MG63 (cell line): Measurements from ENCODE around the gene SLX9. TPM values are rescaled to one million over a fixed set of nuclear protein-coding genes. Genes with fewer than 3 reads are reported as not detected.
A peak's percentile ranks its signal among the peaks of the same experiment; 100 is the strongest.

Source experiments
- DNase-seq: peaks from one replicate; pipeline ENCODE4 v3.0.0-alpha.2; 2020
- H3K27me3 ChIP-seq: fragments of 250-450 bp; sonication (Bioruptor Pico); 2 replicates; pipeline ENCODE4 v1.5.1; 2020; ENCODE audit warnings: mild to moderate bottlenecking, moderate library complexity
- H3K36me3 ChIP-seq: fragments of 250-450 bp; sonication (Bioruptor Pico); 2 replicates; pipeline ENCODE4 v1.5.1; 2020; ENCODE audit warnings: mild to moderate bottlenecking, moderate library complexity
- H3K4me3 ChIP-seq: fragments of 250-450 bp; sonication (Bioruptor Pico); 2 replicates; pipeline ENCODE4 v1.5.1; 2020; ENCODE audit warnings: mild to moderate bottlenecking, moderate library complexity
- H3K9me3 ChIP-seq: fragments of 250-450 bp; sonication (Bioruptor Pico); 2 replicates; pipeline ENCODE4 v1.5.1; 2020; ENCODE audit warnings: mild to moderate bottlenecking, moderate library complexity
- total RNA-seq: library from RNA; depleted of rRNA; stranded (reverse); fragments of >200 nt; shearing (Covaris generic); gene quantifications from 2 replicates; pipeline ENCODE4 v1.2.3, GENCODE V29; 2014; ENCODE audit warnings: low replicate concordance

SLX9 gene
- total RNA-seq, 1 experiment from 2014 or later, result 55.6 TPM

- H3K27me3 ChIP-seq, result no peaks in the 10 kb centered on the region
- H3K9me3 ChIP-seq, result no peaks in the 10 kb centered on the region
- H3K4me3 ChIP-seq, result no peak overlapping the region
- H3K36me3 ChIP-seq, result no peaks in the 10 kb centered on the region
- DNase-seq, result no peak
Measured at GRCh38 chr21:44993321-44994046, 53.7 kb downstream of the SLX9 start.

- no peaks in the 10 kb centered on the region for H3K36me3 ChIP-seq
- H3K4me3 ChIP-seq, result no peak overlapping the region
- H3K9me3 ChIP-seq, result no peaks in the 10 kb centered on the region
- DNase-seq, result no peak
- no peaks in the 10 kb centered on the region for H3K27me3 ChIP-seq
Measured at GRCh38 chr21:44994047-44994694, 54.3 kb downstream of the SLX9 start.

- Histone ChIP-seq H3K9me3 (no peaks in the 10 kb centered on the region), H3K4me3 (no peak overlapping the region), H3K36me3 (no peaks in the 10 kb centered on the region), H3K27me3 (no peaks in the 10 kb centered on the region)
- DNase-seq, result no peak
Measured at GRCh38 chr21:44994695-44995342, 55.0 kb downstream of the SLX9 start.

- no peaks in the 10 kb centered on the region for H3K9me3 ChIP-seq
- H3K27me3 ChIP-seq, result no peaks in the 10 kb centered on the region
- DNase-seq, result no peak
- no peaks in the 10 kb centered on the region for H3K36me3 ChIP-seq
- no peak overlapping the region for H3K4me3 ChIP-seq
Measured at GRCh38 chr21:44995343-44995941, 55.6 kb downstream of the SLX9 start.

- Histone ChIP-seq H3K27me3 (no peaks in the 10 kb centered on the region), H3K9me3 (no peaks in the 10 kb centered on the region), H3K4me3 (no peak overlapping the region), H3K36me3 (no peaks in the 10 kb centered on the region)
- DNase-seq, result no peak
Measured at GRCh38 chr21:44996096-44996495, 56.3 kb downstream of the SLX9 start.

GRCh38 chr21:44996501-44996921 is 56.7 kb downstream of the SLX9 start:
- Histone ChIP-seq H3K36me3 (no peaks in the 10 kb centered on the region), H3K27me3 (no peaks in the 10 kb centered on the region)

GRCh38 chr21:44996983-44997936 is 57.4 kb downstream of the SLX9 start:
- H3K9me3 ChIP-seq, result no peaks in the 10 kb centered on the region
- DNase-seq, result no peak
- no peaks in the 10 kb centered on the region for H3K36me3 ChIP-seq
- H3K4me3 ChIP-seq, result no peak overlapping the region
- no peaks in the 10 kb centered on the region for H3K27me3 ChIP-seq

More at GRCh38 chr21:44996501-44996921, 56.7 kb downstream of the SLX9 start:
- Histone ChIP-seq H3K9me3 (no peaks in the 10 kb centered on the region), H3K4me3 (no peak overlapping the region)
- DNase-seq, result no peak

- no peak overlapping the region for H3K4me3 ChIP-seq
- no peaks in the 10 kb centered on the region for H3K9me3 ChIP-seq
- H3K36me3 ChIP-seq, result no peaks in the 10 kb centered on the region
- no peaks in the 10 kb centered on the region for H3K27me3 ChIP-seq
- DNase-seq, result no peak
Measured at GRCh38 chr21:44998086-44998620, 58.3 kb downstream of the SLX9 start.

- H3K4me3 ChIP-seq, result no peak overlapping the region
- no peaks in the 10 kb centered on the region for H3K9me3 ChIP-seq
- no peaks in the 10 kb centered on the region for H3K36me3 ChIP-seq
- no peaks in the 10 kb centered on the region for H3K27me3 ChIP-seq
- DNase-seq, result no peak
Measured at GRCh38 chr21:44998621-44999427, 59.0 kb downstream of the SLX9 start.

- Histone ChIP-seq H3K9me3 (no peaks in the 10 kb centered on the region), H3K36me3 (no peaks in the 10 kb centered on the region), H3K27me3 (no peaks in the 10 kb centered on the region), H3K4me3 (no peak overlapping the region)
- DNase-seq, result no peak
Measured at GRCh38 chr21:44999428-44999971, 59.7 kb downstream of the SLX9 start.

- Histone ChIP-seq H3K4me3 (no peak overlapping the region), H3K27me3 (no peaks in the 10 kb centered on the region), H3K9me3 (peaks cover 2% of the 10 kb centered on the region; the same call in 1 of the 2 replicates), H3K36me3 (no peaks in the 10 kb centered on the region)
- DNase-seq, result no peak
Measured at GRCh38 chr21:44999972-45000636, 60.3 kb downstream of the SLX9 start.

GRCh38 chr21:45000637-45001133 is 60.9 kb downstream of the SLX9 start:
- Histone ChIP-seq H3K4me3 (no peak overlapping the region), H3K9me3 (peaks cover 4% of the 10 kb centered on the region; the same call in 1 of the 2 replicates), H3K36me3 (no peaks in the 10 kb centered on the region), H3K27me3 (no peaks in the 10 kb centered on the region)
- no peak for DNase-seq

GRCh38 chr21:45001134-45002095 is 61.6 kb downstream of the SLX9 start:
- no peaks in the 10 kb centered on the region for H3K27me3 ChIP-seq
- H3K36me3 ChIP-seq, result no peaks in the 10 kb centered on the region
- DNase-seq, result peak; percentile 92
- H3K4me3 ChIP-seq, result no peak overlapping the region
- H3K9me3 ChIP-seq, result peaks cover 9% of the 10 kb centered on the region
